IgD-negative memory B cell (primary cell): ENCODE measurements around the gene CBLN3. TPM values are rescaled to one million over a fixed set of nuclear protein-coding genes. Genes with fewer than 3 reads are reported as not detected.

ENCODE experiments used
- H3K27ac Mint-ChIP-seq, 3 donors: one replicate each; pipeline ENCODE4 v1.8.0; 2020 to 2022; ENCODE audit warnings: mild to moderate bottlenecking in 3 of 3, mixed read lengths in 3 of 3, moderate library complexity in 1 of 3
- H3K27me3 Mint-ChIP-seq: one replicate; pipeline ENCODE4 v1.8.0; 2021; ENCODE audit warnings: mixed read lengths
- H3K36me3 Mint-ChIP-seq: one replicate; pipeline ENCODE4 v1.8.0; 2020; ENCODE audit warnings: mild to moderate bottlenecking, mixed read lengths
- H3K4me1 Mint-ChIP-seq, 3 donors: one replicate each; pipeline ENCODE4 v1.8.0; 2020 to 2022; ENCODE audit warnings: mixed read lengths in 3 of 3, mild to moderate bottlenecking in 1 of 3
- H3K4me3 Mint-ChIP-seq, 4 donors: one replicate each; pipeline ENCODE4 v1.8.0; 2020 to 2022; ENCODE audit warnings: mild to moderate bottlenecking in 4 of 4, mixed read lengths in 4 of 4, moderate library complexity in 3 of 4
- H3K9me3 Mint-ChIP-seq, 3 donors: one replicate each; pipeline ENCODE4 v1.8.0; 2020 to 2021; ENCODE audit warnings: mixed read lengths in 3 of 3, mild to moderate bottlenecking in 1 of 3
- polyA plus RNA-seq: library from polyadenylated mRNA; unstranded; fragments of 300-500 nt; fragmentation: Illumina TruSeq; gene quantifications from one replicate; pipeline ENCODE4 v1.2.3, GENCODE V29; 2021

The CBLN3 gene
- polyA plus RNA-seq, 1 donor from 2014 or later = 2.9 TPM

GRCh38 chr14:24422694-24423601 is 6.5 kb downstream of the CBLN3 start:
- Mint-ChIP-seq H3K4me1 (peaks cover 2 to 4% (median 3%) of the 10 kb centered on the region in 3 donors), H3K27ac (no peak overlapping the region), H3K27me3 (peaks cover 5% of the 10 kb centered on the region), H3K4me3 (no peak overlapping the region), H3K36me3 (no peaks in the 10 kb centered on the region), H3K9me3 (no peaks in the 10 kb centered on the region)

- Mint-ChIP-seq H3K36me3 (peaks cover 2% of the 10 kb centered on the region), H3K4me1 (peaks cover 0 to 4% (median 3%) of the 10 kb centered on the region in 3 donors), H3K27ac (no peak overlapping the region), H3K9me3 (no peaks in the 10 kb centered on the region), H3K27me3 (peaks cover 5% of the 10 kb centered on the region), H3K4me3 (no peak overlapping the region)
Measured at GRCh38 chr14:24422261-24422660, 7.2 kb downstream of the CBLN3 start.

- Mint-ChIP-seq H3K4me1 (no peaks in the 10 kb centered on the region), H3K27me3 (peaks cover 18% of the 10 kb centered on the region), H3K9me3 (no peaks in the 10 kb centered on the region), H3K36me3 (peaks cover 2% of the 10 kb centered on the region), H3K27ac (no peak overlapping the region), H3K4me3 (no peak overlapping the region)
Measured at GRCh38 chr14:24418492-24418873, 11.0 kb downstream of the CBLN3 start.

- H3K27me3 Mint-ChIP-seq = peaks cover 18% of the 10 kb centered on the region
- H3K27ac Mint-ChIP-seq = no peak overlapping the region
Measured at GRCh38 chr14:24417832-24418491, 11.5 kb downstream of the CBLN3 start.

GRCh38 chr14:24416932-24417619 is 12.4 kb downstream of the CBLN3 start:
- Mint-ChIP-seq H3K36me3 (peaks cover 2% of the 10 kb centered on the region), H3K27ac (no peak overlapping the region), H3K4me1 (no peaks in the 10 kb centered on the region), H3K9me3 (no peaks in the 10 kb centered on the region), H3K4me3 (no peak overlapping the region), H3K27me3 (peaks cover 19% of the 10 kb centered on the region)

More at GRCh38 chr14:24417832-24418491, 11.5 kb downstream of the CBLN3 start:
- H3K36me3 Mint-ChIP-seq = peaks cover 2% of the 10 kb centered on the region
- H3K4me3 Mint-ChIP-seq = no peak overlapping the region
- H3K4me1 Mint-ChIP-seq = no peaks in the 10 kb centered on the region
- H3K9me3 Mint-ChIP-seq = no peaks in the 10 kb centered on the region

GRCh38 chr14:24416254-24416931 is 13.1 kb downstream of the CBLN3 start:
- peaks cover 20% of the 10 kb centered on the region for H3K27me3 Mint-ChIP-seq
- H3K27ac Mint-ChIP-seq = no peak overlapping the region
- no peaks in the 10 kb centered on the region for H3K9me3 Mint-ChIP-seq
- H3K4me1 Mint-ChIP-seq = no peaks in the 10 kb centered on the region
- H3K36me3 Mint-ChIP-seq = peaks cover 2% of the 10 kb centered on the region
- peak overlapping the region in 1 of 4 donors; percentile 57 for H3K4me3 Mint-ChIP-seq

- Mint-ChIP-seq H3K4me3 (no peak overlapping the region), H3K4me1 (peaks cover 0 to 2% (median 0%) of the 10 kb centered on the region in 3 donors), H3K27me3 (peaks cover 20% of the 10 kb centered on the region)
Measured at GRCh38 chr14:24415421-24416253, 13.8 kb downstream of the CBLN3 start.

GRCh38 chr14:24414732-24415420 is 14.6 kb downstream of the CBLN3 start:
- peaks cover 2% of the 10 kb centered on the region for H3K36me3 Mint-ChIP-seq
- peak overlapping the region in 1 of 3 donors; percentile 50 for H3K27ac Mint-ChIP-seq
- no peak overlapping the region for H3K4me3 Mint-ChIP-seq
- peaks cover 0 to 2% (median 0%) of the 10 kb centered on the region in 3 donors for H3K4me1 Mint-ChIP-seq
- peaks cover 20% of the 10 kb centered on the region for H3K27me3 Mint-ChIP-seq
- H3K9me3 Mint-ChIP-seq = no peaks in the 10 kb centered on the region

More at GRCh38 chr14:24415421-24416253, 13.8 kb downstream of the CBLN3 start:
- no peaks in the 10 kb centered on the region for H3K9me3 Mint-ChIP-seq
- H3K27ac Mint-ChIP-seq = no peak overlapping the region
- H3K36me3 Mint-ChIP-seq = peaks cover 2% of the 10 kb centered on the region

- H3K4me3 Mint-ChIP-seq = peak overlapping the region in 1 of 4 donors; percentile 7
- H3K4me1 Mint-ChIP-seq = peaks cover 0 to 2% (median 0%) of the 10 kb centered on the region in 3 donors
- H3K9me3 Mint-ChIP-seq = no peaks in the 10 kb centered on the region
- H3K36me3 Mint-ChIP-seq = peaks cover 2% of the 10 kb centered on the region
- H3K27me3 Mint-ChIP-seq = peaks cover 17% of the 10 kb centered on the region
- peak overlapping the region in 1 of 3 donors; percentile 50 for H3K27ac Mint-ChIP-seq
Measured at GRCh38 chr14:24414077-24414476, 15.4 kb downstream of the CBLN3 start.

- no peaks in the 10 kb centered on the region for H3K36me3 Mint-ChIP-seq
- H3K4me1 Mint-ChIP-seq = peaks cover 0 to 2% (median 0%) of the 10 kb centered on the region in 3 donors
- peak overlapping the region in 1 of 4 donors; percentile 67 for H3K4me3 Mint-ChIP-seq
- no peaks in the 10 kb centered on the region for H3K9me3 Mint-ChIP-seq
- H3K27ac Mint-ChIP-seq = no peak overlapping the region
- H3K27me3 Mint-ChIP-seq = peaks cover 25% of the 10 kb centered on the region
Measured at GRCh38 chr14:24411443-24412389, 17.8 kb downstream of the CBLN3 start.

GRCh38 chr14:24409956-24410355 is 19.5 kb downstream of the CBLN3 start:
- no peak overlapping the region for H3K4me3 Mint-ChIP-seq
- H3K27ac Mint-ChIP-seq = no peak overlapping the region
- H3K4me1 Mint-ChIP-seq = peaks cover 0 to 2% (median 0%) of the 10 kb centered on the region in 3 donors
- peaks cover 22% of the 10 kb centered on the region for H3K27me3 Mint-ChIP-seq
- H3K36me3 Mint-ChIP-seq = no peaks in the 10 kb centered on the region
- H3K9me3 Mint-ChIP-seq = no peaks in the 10 kb centered on the region

GRCh38 chr14:24409192-24409591 is 20.3 kb downstream of the CBLN3 start:
- H3K27me3 Mint-ChIP-seq = peaks cover 22% of the 10 kb centered on the region
- no peak overlapping the region for H3K4me3 Mint-ChIP-seq
- H3K27ac Mint-ChIP-seq = peak overlapping the region in 1 of 3 donors; percentile 9
- H3K4me1 Mint-ChIP-seq = peaks cover 0 to 2% (median 0%) of the 10 kb centered on the region in 3 donors
- H3K36me3 Mint-ChIP-seq = no peaks in the 10 kb centered on the region
- H3K9me3 Mint-ChIP-seq = no peaks in the 10 kb centered on the region
